OCI-LY7 (cell line): ENCODE measurements around the gene GPSM3.

Experiments used
- CTCF ChIP-seq: fragments of 200-600 bp; sonication (generic); conservative IDR thresholded peaks from 2 replicates; pipeline ENCODE4 v1.5.1; 2014; ENCODE audit warnings: mild to moderate bottlenecking, antibody characterized with exemption, low read length, moderate library complexity, mixed read lengths
- EZH2phosphoT487 ChIP-seq: fragments of 200-600 bp; sonication (generic); IDR thresholded peaks from 2 replicates; pipeline ENCODE4 v1.6.1; 2018; ENCODE audit warnings: low read depth, borderline replicate concordance, mild to moderate bottlenecking, mixed run types, antibody characterized with exemption, low read length, moderate library complexity, mixed read lengths

GRCh38 chr6:32216285-32216684 is 23.8 kb upstream of the GPSM3 start:
- TF ChIP-seq CTCF (no peak), EZH2phosphoT487 (no peak)
